ENCODE results near the gene CEP152. TPM values are rescaled to one million over a fixed set of nuclear protein-coding genes. Genes with fewer than 3 reads are reported as not detected.
A peak's percentile ranks its signal among the peaks of the same experiment; 100 is the strongest.
"Not testable (repeated sequence)": the region's sequence is repeated elsewhere in the genome, so short reads cannot be mapped to it uniquely, and the experiment has no call there.

CEP152 gene
- total RNA-seq, 2 donors from 2014 or later: 12.3 to 19.1 TPM

DNA sequence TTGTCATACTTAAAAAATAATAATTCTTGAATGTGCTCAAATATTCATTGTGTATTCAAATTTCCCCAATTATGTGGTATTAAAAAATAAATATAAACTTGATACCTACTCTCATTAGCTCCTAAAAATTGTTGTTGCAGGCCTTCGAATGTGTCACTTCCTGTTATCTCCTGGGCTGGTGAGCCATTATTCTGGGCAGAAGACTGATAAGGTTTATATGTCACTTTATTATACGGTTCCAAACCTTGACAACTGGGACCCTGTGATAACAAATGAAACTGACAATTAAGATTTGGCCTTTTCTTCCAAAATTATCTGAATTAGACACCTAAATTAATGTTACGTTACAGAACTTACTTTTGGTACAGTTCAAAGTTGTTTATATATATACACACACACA is 15.0 kb downstream of the CEP152 start:
- Histone ChIP-seq H3K27me3 (ENCODE audit: control insufficient read depth, insufficient read depth, low read length, poor library complexity, severe bottlenecking) (peaks cover 10% of the 10 kb centered on the region), H3K9me3 (ENCODE audit: control insufficient read depth, low read length) (no peaks in the 10 kb centered on the region), H3K36me3 (ENCODE audit: control insufficient read depth, insufficient read depth, low read length) (peaks cover 17% of the 10 kb centered on the region), H3K4me1 (ENCODE audit: control insufficient read depth, insufficient read depth, low read length) (peaks cover 6% of the 10 kb centered on the region), H3K9ac (ENCODE audit: extremely low read depth, low read length, poor library complexity, severe bottlenecking) (no peak overlapping the region), H3K4me3 (ENCODE audit: low read length) (no peak overlapping the region), H3K27ac (ENCODE audit: low read depth, low read length) (no peak overlapping the region)
- TF ChIP-seq, protein P1, sequence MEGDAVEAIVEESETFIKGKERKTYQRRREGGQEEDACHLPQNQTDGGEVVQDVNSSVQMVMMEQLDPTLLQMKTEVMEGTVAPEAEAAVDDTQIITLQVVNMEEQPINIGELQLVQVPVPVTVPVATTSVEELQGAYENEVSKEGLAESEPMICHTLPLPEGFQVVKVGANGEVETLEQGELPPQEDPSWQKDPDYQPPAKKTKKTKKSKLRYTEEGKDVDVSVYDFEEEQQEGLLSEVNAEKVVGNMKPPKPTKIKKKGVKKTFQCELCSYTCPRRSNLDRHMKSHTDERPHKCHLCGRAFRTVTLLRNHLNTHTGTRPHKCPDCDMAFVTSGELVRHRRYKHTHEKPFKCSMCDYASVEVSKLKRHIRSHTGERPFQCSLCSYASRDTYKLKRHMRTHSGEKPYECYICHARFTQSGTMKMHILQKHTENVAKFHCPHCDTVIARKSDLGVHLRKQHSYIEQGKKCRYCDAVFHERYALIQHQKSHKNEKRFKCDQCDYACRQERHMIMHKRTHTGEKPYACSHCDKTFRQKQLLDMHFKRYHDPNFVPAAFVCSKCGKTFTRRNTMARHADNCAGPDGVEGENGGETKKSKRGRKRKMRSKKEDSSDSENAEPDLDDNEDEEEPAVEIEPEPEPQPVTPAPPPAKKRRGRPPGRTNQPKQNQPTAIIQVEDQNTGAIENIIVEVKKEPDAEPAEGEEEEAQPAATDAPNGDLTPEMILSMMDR (conservative IDR thresholded peaks at IDR 0.05): no peak
- Mint-ChIP-seq H3K27me3 (ENCODE audit: insufficient read depth) (peaks cover 18% of the 10 kb centered on the region), H3K27ac (no peak overlapping the region), H3K9me3 (no peaks in the 10 kb centered on the region), H3K4me1 (peaks cover 35% of the 10 kb centered on the region), H3K36me3 (ENCODE audit: low read depth) (peaks cover 23% of the 10 kb centered on the region), H3K4me3 (no peak overlapping the region)
- no peak for DNase-seq
- 100% methylated on average over 2 of the region's 3 CpGs for WGBS, 2 experiments (ENCODE audit: insufficient coverage in 1 of 2, insufficient read length in 1 of 2)

DNA sequence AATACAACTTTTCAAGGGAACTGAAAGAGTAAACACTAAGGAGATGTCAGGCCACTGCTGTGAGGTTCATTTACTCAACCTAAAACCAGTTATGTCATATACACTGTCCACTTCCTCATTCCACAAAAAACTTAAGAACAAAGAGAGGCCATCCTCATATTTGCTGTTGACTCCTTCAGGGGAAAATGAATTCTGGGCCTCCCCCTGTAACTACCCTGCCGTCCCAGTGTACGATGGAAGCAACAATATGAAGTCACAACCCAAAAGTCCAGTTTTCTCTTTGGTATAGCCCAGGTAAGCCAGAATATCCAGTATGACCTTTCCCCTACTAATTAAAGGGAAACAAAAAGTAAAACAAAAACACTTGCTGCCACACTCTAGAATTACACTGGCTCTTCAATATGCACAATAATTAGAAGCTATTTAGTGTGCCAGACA is 16.2 kb downstream of the CEP152 start:
- Mint-ChIP-seq H3K4me3 (no peak overlapping the region), H3K27ac (peak overlapping the region; percentile 55)
- TF ChIP-seq, protein P1 (conservative IDR thresholded peaks at IDR 0.05): no peak

DNA sequence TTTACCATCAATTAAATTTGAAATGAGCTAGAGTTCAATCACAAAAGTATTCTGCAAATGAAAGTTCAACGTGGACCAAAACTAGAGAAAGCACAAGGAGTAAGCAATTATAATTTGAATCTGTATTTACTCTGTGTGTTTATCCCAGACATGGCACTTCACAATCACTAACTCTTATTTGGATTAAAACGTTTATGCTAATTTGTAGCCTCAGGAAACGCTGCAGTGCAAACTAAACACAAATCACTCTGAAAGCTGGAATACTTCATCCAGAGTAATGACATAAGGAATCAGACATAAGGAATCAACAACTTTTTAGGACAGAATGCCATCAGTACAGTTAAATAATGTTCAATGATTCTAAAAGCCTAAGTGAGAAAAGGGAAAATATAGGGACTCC is 18.5 kb downstream of the CEP152 start:
- Mint-ChIP-seq H3K4me1 (peaks cover 9% of the 10 kb centered on the region), H3K9me3 (no peaks in the 10 kb centered on the region), H3K4me3 (no peak overlapping the region), H3K27ac (no peak overlapping the region), H3K36me3 (ENCODE audit: low read depth) (peaks cover 39% of the 10 kb centered on the region), H3K27me3 (ENCODE audit: insufficient read depth) (peaks cover 7% of the 10 kb centered on the region)
- Histone ChIP-seq H3K4me1 (ENCODE audit: control insufficient read depth, insufficient read depth, low read length) (no peaks in the 10 kb centered on the region), H3K9ac (ENCODE audit: extremely low read depth, low read length, poor library complexity, severe bottlenecking) (no peak overlapping the region), H3K27me3 (ENCODE audit: control insufficient read depth, insufficient read depth, low read length, poor library complexity, severe bottlenecking) (peaks cover 10% of the 10 kb centered on the region), H3K27ac (ENCODE audit: low read depth, low read length) (no peak overlapping the region), H3K9me3 (ENCODE audit: control insufficient read depth, low read length) (no peaks in the 10 kb centered on the region), H3K36me3 (ENCODE audit: control insufficient read depth, insufficient read depth, low read length) (peaks cover 16% of the 10 kb centered on the region), H3K4me3 (ENCODE audit: low read length) (no peak overlapping the region)
- TF ChIP-seq, protein P1 (conservative IDR thresholded peaks at IDR 0.05): no peak
- DNase-seq: no peak
- 60 to 94% methylated on average over 2 to 3 of the region's 3 CpGs for WGBS, 2 experiments (ENCODE audit: insufficient coverage in 1 of 2, insufficient read length in 1 of 2)

More for the DNA sequence above, 16.2 kb downstream of the CEP152 start:
- DNase-seq: no peak
- Histone ChIP-seq H3K36me3 (ENCODE audit: control insufficient read depth, insufficient read depth, low read length) (peaks cover 17% of the 10 kb centered on the region), H3K27me3 (ENCODE audit: control insufficient read depth, insufficient read depth, low read length, poor library complexity, severe bottlenecking) (peaks cover 10% of the 10 kb centered on the region), H3K27ac (ENCODE audit: low read depth, low read length) (no peak overlapping the region), H3K9ac (ENCODE audit: extremely low read depth, low read length, poor library complexity, severe bottlenecking) (no peak overlapping the region), H3K4me1 (ENCODE audit: control insufficient read depth, insufficient read depth, low read length) (peaks cover 6% of the 10 kb centered on the region), H3K9me3 (ENCODE audit: control insufficient read depth, low read length) (no peaks in the 10 kb centered on the region), H3K4me3 (ENCODE audit: low read length) (no peak overlapping the region)
- WGBS, 2 experiments (ENCODE audit: insufficient coverage in 1 of 2, insufficient read length in 1 of 2): 93 to 100% methylated on average over 2 of the region's 2 CpGs
- Mint-ChIP-seq H3K27me3 (ENCODE audit: insufficient read depth) (peaks cover 12% of the 10 kb centered on the region), H3K9me3 (no peaks in the 10 kb centered on the region), H3K4me1 (peaks cover 25% of the 10 kb centered on the region), H3K36me3 (ENCODE audit: low read depth) (peaks cover 32% of the 10 kb centered on the region)

DNA sequence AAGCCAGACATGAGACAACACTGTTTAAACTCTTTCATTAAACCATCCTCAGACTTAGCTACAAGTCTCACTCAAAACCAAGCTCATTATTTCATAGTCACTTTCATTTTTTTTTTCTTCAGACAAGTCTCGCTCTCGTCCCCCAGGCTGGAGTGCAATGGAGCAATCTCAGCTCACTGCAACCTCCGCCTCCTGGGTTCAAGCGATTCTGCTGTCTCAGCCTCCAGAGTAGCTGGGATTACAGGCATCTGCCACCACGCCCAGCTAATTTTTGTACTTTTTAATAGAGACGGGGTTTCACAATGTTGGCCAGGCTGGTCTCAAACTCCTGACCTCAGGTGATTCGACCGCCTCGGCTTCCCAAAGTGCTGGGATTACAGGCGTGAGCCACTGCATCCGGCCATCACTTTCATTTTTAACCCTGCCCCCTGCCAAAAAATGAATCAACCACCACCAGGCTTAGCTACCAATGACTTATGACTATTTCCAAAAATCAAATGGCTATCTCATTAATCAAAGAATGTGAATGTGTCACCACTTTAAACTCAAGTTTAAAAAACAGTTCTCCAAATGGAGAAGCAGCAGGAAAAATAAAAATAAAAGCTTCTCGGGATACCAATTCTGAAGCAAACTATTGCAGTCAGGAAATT is 20.3 kb downstream of the CEP152 start:
- not testable (repeated sequence) for H3K4me1 Mint-ChIP-seq; H3K27me3 Mint-ChIP-seq (ENCODE audit: insufficient read depth); H3K27me3 ChIP-seq (ENCODE audit: control insufficient read depth, insufficient read depth, low read length, poor library complexity, severe bottlenecking); H3K4me3 ChIP-seq (ENCODE audit: low read length); H3K4me1 ChIP-seq (ENCODE audit: control insufficient read depth, insufficient read depth, low read length); H3K4me3 Mint-ChIP-seq; H3K9me3 Mint-ChIP-seq; H3K27ac ChIP-seq (ENCODE audit: low read depth, low read length); H3K27ac Mint-ChIP-seq; H3K9me3 ChIP-seq (ENCODE audit: control insufficient read depth, low read length); DNase-seq; H3K36me3 ChIP-seq (ENCODE audit: control insufficient read depth, insufficient read depth, low read length); H3K9ac ChIP-seq (ENCODE audit: extremely low read depth, low read length, poor library complexity, severe bottlenecking)
- WGBS, 2 experiments (ENCODE audit: insufficient coverage in 1 of 2, insufficient read length in 1 of 2): 95 to 97% methylated on average over 12 of the region's 12 CpGs
- H3K36me3 Mint-ChIP-seq (ENCODE audit: low read depth): peaks cover 37% of the 10 kb centered on the region

All from endodermal cell (in vitro differentiated cells).